ENCODE measurements around the gene ARL15.

GRCh38 chr5:54017580-54017979 is 292.8 kb downstream of the ARL15 start:
- TF ChIP-seq CTCF (conservative IDR thresholded peaks at IDR 0.05; ENCODE audit: low read depth, low read length) (no peak), POLR2A (IDR thresholded peaks at IDR 0.05; ENCODE audit: low read depth, low read length) (no peak), MAFK (IDR thresholded peaks at IDR 0.05; ENCODE audit: low read depth, low read length) (no peak), RCOR1 (IDR thresholded peaks at IDR 0.05; ENCODE audit: insufficient replicate concordance, low read length) (no peak), RAD21 (IDR thresholded peaks at IDR 0.05; ENCODE audit: low read length) (no peak), MAZ (IDR thresholded peaks at IDR 0.05; ENCODE audit: borderline replicate concordance, low read depth, low read length) (no peak), CHD1 (IDR thresholded peaks at IDR 0.05; ENCODE audit: low read depth, low read length) (no peak), USF2 (IDR thresholded peaks at IDR 0.05; ENCODE audit: low read depth, low read length) (no peak), ELK1 (IDR thresholded peaks at IDR 0.05; ENCODE audit: borderline replicate concordance, low read depth, low read length) (no peak), SMC3 (IDR thresholded peaks at IDR 0.05; ENCODE audit: low read depth, low read length) (no peak), BHLHE40 (IDR thresholded peaks at IDR 0.05; ENCODE audit: low read depth, low read length) (no peak)
